ENCODE data around the gene PRPF6.

The PRPF6 gene

GRCh38 chr20:64064145-64064698, 83.3 kb downstream of the PRPF6 start:
- DNase-seq (ENCODE audit: low spot score) = no peak

- no peak for DNase-seq (ENCODE audit: low spot score)
Measured at GRCh38 chr20:64065062-64065973, 84.4 kb downstream of the PRPF6 start.

GRCh38 chr20:64065974-64066343, 85.0 kb downstream of the PRPF6 start:
- DNase-seq (ENCODE audit: low spot score) = peak; percentile 61

- DNase-seq (ENCODE audit: low spot score) = no peak
Measured at GRCh38 chr20:64067005-64067632, 86.2 kb downstream of the PRPF6 start.

- no peak for DNase-seq (ENCODE audit: low spot score)
Measured at GRCh38 chr20:64067733-64068307, 86.9 kb downstream of the PRPF6 start.

- DNase-seq (ENCODE audit: low spot score) = no peak
Measured at GRCh38 chr20:64068386-64069208, 87.7 kb downstream of the PRPF6 start.

GRCh38 chr20:64069209-64069613, 88.3 kb downstream of the PRPF6 start:
- DNase-seq (ENCODE audit: low spot score) = no peak

GRCh38 chr20:64069614-64070243, 88.8 kb downstream of the PRPF6 start:
- peak; percentile 19 for DNase-seq (ENCODE audit: low spot score)

- DNase-seq (ENCODE audit: low spot score) = no peak
Measured at GRCh38 chr20:64070244-64070993, 89.5 kb downstream of the PRPF6 start.

GRCh38 chr20:64071341-64072332, 90.7 kb downstream of the PRPF6 start:
- no peak for DNase-seq (ENCODE audit: low spot score)

GRCh38 chr20:64072498-64073063, 91.6 kb downstream of the PRPF6 start:
- no peak for DNase-seq (ENCODE audit: low spot score)

GRCh38 chr20:64073476-64074183, 92.7 kb downstream of the PRPF6 start:
- no peak for DNase-seq (ENCODE audit: low spot score)

GRCh38 chr20:64074184-64074789, 93.4 kb downstream of the PRPF6 start:
- no peak for DNase-seq (ENCODE audit: low spot score)

GRCh38 chr20:64074963-64075362, 94.0 kb downstream of the PRPF6 start:
- no peak for DNase-seq (ENCODE audit: low spot score)

- DNase-seq (ENCODE audit: low spot score) = no peak
Measured at GRCh38 chr20:64075556-64075955, 94.6 kb downstream of the PRPF6 start.

GRCh38 chr20:64076061-64076997, 95.4 kb downstream of the PRPF6 start:
- no peak for DNase-seq (ENCODE audit: low spot score)

- DNase-seq (ENCODE audit: low spot score) = peak; percentile 37
Measured at GRCh38 chr20:64077094-64077493, 96.2 kb downstream of the PRPF6 start.

Measured in CD4-positive, alpha-beta T cell treated with Interleukin-2 at 100 ng/mL for 4 hours (primary cell).